IMR-90 (cell line): ENCODE data around the gene RALGPS2. TPM values are rescaled to one million over a fixed set of nuclear protein-coding genes. Genes with fewer than 3 reads are reported as not detected.
A peak's percentile ranks its signal among the peaks of the same experiment; 100 is the strongest.

Source experiments
- ATAC-seq: fragments of 200-7000 bp; cut with Tn5 transposase; 2 replicates; pipeline ENCODE4 v1.9.1; 2020; ENCODE audit warnings: low read depth, mild to moderate bottlenecking, moderate library complexity
- BruUV-seq: library from RNA; stranded (reverse); fragments of 400-500 nt; replicated peaks from 2 replicates; lab custom pipeline; 2021; lab: Mats Ljungman, UMichigan
- CTCF ChIA-PET: fragments of 300-600 bp; formaldehyde crosslinking; extraction: SDS; loops from one replicate; lab custom pipeline; 2021; ENCODE audit warnings: antibody characterized with exemption; lab: Yijun Ruan, JAX
- POLR2A ChIA-PET: fragments of 300-600 bp; sonication (Branson Sonifier 250); formaldehyde crosslinking; loops from one replicate; lab custom pipeline; 2022; ENCODE audit warnings: antibody characterized with exemption; ENCODE audit not compliant: unreplicated experiment; lab: Charles Lee
- DNase-seq: peaks from one replicate; pipeline ENCODE4 v3.0.0; 2013
- H2AFZ ChIP-seq: replicated peaks from 2 replicates; pipeline ENCODE3; 2013; ENCODE audit warnings: low read length, mild to moderate bottlenecking; ENCODE audit not compliant: poor library complexity
- H2AK5ac ChIP-seq: 2 replicates; pipeline ENCODE4 v1.6.1; 2013; ENCODE audit warnings: low read depth, low read length, inconsistent platforms
- H2AK9ac ChIP-seq: replicated peaks from 2 replicates; pipeline ENCODE3; 2013; ENCODE audit warnings: mild to moderate bottlenecking, low read depth, low read length, moderate library complexity; ENCODE audit not compliant: poor library complexity
- H2BK120ac ChIP-seq: 2 replicates; pipeline ENCODE4 v1.6.1; 2013; ENCODE audit warnings: low read depth, low read length, inconsistent platforms
- H2BK15ac ChIP-seq: 3 replicates; pipeline ENCODE4 v1.6.1; 2013; ENCODE audit warnings: low read depth, low read length, inconsistent platforms
- H2BK20ac ChIP-seq: 2 replicates; pipeline ENCODE4 v1.6.1; 2013; ENCODE audit warnings: low read depth, mild to moderate bottlenecking, inconsistent platforms, low read length, moderate library complexity
- H2BK5ac ChIP-seq: 2 replicates; pipeline ENCODE4 v1.6.1; 2013; ENCODE audit warnings: mild to moderate bottlenecking, low read depth, low read length, inconsistent platforms; ENCODE audit not compliant: poor library complexity, severe bottlenecking
- H3K14ac ChIP-seq: replicated peaks from 2 replicates; pipeline ENCODE4 v1.6.1; 2013; ENCODE audit warnings: low read depth, low read length, inconsistent platforms
- H3K18ac ChIP-seq: 2 replicates; pipeline ENCODE4 v1.6.1; 2013; ENCODE audit warnings: low read depth, low read length, control low read depth
- H3K23ac ChIP-seq: 2 replicates; pipeline ENCODE4 v1.6.1; 2013; ENCODE audit warnings: low read depth, low read length, inconsistent platforms
- H3K27ac ChIP-seq: 2 replicates; pipeline ENCODE4 v1.5.1; 2013; ENCODE audit warnings: mild to moderate bottlenecking, control low read depth, low read length; ENCODE audit not compliant: insufficient read depth
- H3K27me3 ChIP-seq: 2 replicates; pipeline ENCODE4 v1.6.1; 2013; ENCODE audit warnings: low read length; ENCODE audit not compliant: control insufficient read depth, insufficient read depth
- H3K36me3 ChIP-seq: 2 replicates; pipeline ENCODE4 v1.6.1; 2013; ENCODE audit warnings: low read length, mixed read lengths; ENCODE audit not compliant: control insufficient read depth, insufficient read depth
- H3K4ac ChIP-seq: 2 replicates; pipeline ENCODE4 v1.6.1; 2013; ENCODE audit warnings: low read depth, low read length, inconsistent platforms
- H3K4me1 ChIP-seq: 2 replicates; pipeline ENCODE4 v1.6.1; 2013; ENCODE audit warnings: low read length, mixed read lengths; ENCODE audit not compliant: control insufficient read depth, insufficient read depth
- H3K4me2 ChIP-seq: 2 replicates; pipeline ENCODE4 v1.6.1; 2013; ENCODE audit warnings: low read depth, mild to moderate bottlenecking, control low read depth, low read length, moderate library complexity
- H3K4me3 ChIP-seq: 2 replicates; pipeline ENCODE4 v1.5.1; 2013; ENCODE audit warnings: low read depth, mild to moderate bottlenecking, control low read depth, low read length, moderate library complexity; ENCODE audit not compliant: insufficient read depth
- H3K56ac ChIP-seq: 2 replicates; pipeline ENCODE4 v1.6.1; 2013; ENCODE audit warnings: low read length, inconsistent platforms; ENCODE audit not compliant: insufficient read depth; ENCODE audit errors: extremely low read depth
- H3K79me1 ChIP-seq, 2 experiments: 2 replicates each; pipeline ENCODE4 v1.6.1; 2013; ENCODE audit warnings: low read length in 2 of 2, inconsistent platforms in 1 of 2, low read depth in 1 of 2
- H3K9ac ChIP-seq: 2 replicates; pipeline ENCODE4 v1.6.1; 2013; ENCODE audit warnings: low read depth, low read length, control low read depth
- H3K9me1 ChIP-seq: 2 replicates; pipeline ENCODE4 v1.6.1; 2013; ENCODE audit warnings: low read length, inconsistent platforms; ENCODE audit not compliant: insufficient read depth
- H3K9me3 ChIP-seq: 2 replicates; pipeline ENCODE4 v1.6.1; 2013; ENCODE audit warnings: low read length; ENCODE audit not compliant: control insufficient read depth, insufficient read depth
- H4K20me1 ChIP-seq: 2 replicates; pipeline ENCODE4 v1.6.1; 2013; ENCODE audit warnings: low read length, inconsistent platforms; ENCODE audit not compliant: insufficient read depth
- H4K5ac ChIP-seq: 2 replicates; pipeline ENCODE4 v1.6.1; 2013; ENCODE audit warnings: mild to moderate bottlenecking, low read depth, low read length, control low read depth
- H4K8ac ChIP-seq, 2 experiments: 2 replicates each; pipeline ENCODE4 v1.6.1; 2013; ENCODE audit warnings: low read depth in 2 of 2, low read length in 2 of 2, control low read depth in 1 of 2, inconsistent platforms in 1 of 2
- H4K91ac ChIP-seq: 2 replicates; pipeline ENCODE4 v1.6.1; 2013; ENCODE audit warnings: low read depth, low read length, inconsistent platforms; ENCODE audit not compliant: insufficient read depth
- BHLHE40 ChIP-seq: fragments of 150-350 bp; IDR thresholded peaks from 2 replicates; pipeline ENCODE4 v1.6.1; 2016; ENCODE audit warnings: mild to moderate bottlenecking, low read depth, low read length
- CEBPB ChIP-seq: IDR thresholded peaks from 2 replicates; pipeline ENCODE4 v1.6.1; 2012; ENCODE audit warnings: low read depth, low read length, improper control_type of control experiment
- MAFK ChIP-seq: IDR thresholded peaks from 2 replicates; pipeline ENCODE4 v1.6.1; 2012; ENCODE audit warnings: low read depth, low read length, improper control_type of control experiment
- MAZ ChIP-seq: IDR thresholded peaks from 2 replicates; pipeline ENCODE4 v1.6.1; 2012; ENCODE audit warnings: low read depth, mild to moderate bottlenecking, low read length, improper control_type of control experiment, moderate library complexity, borderline replicate concordance
- NFE2L2 ChIP-seq: fragments of 150-350 bp; IDR thresholded peaks from 2 replicates; pipeline ENCODE4 v1.6.1; 2016; ENCODE audit warnings: low read depth, mild to moderate bottlenecking, low read length
- POLR2A ChIP-seq: IDR thresholded peaks from 2 replicates; pipeline ENCODE4 v1.6.1; 2012; ENCODE audit warnings: mild to moderate bottlenecking, low read depth, low read length
- RCOR1 ChIP-seq: IDR thresholded peaks from 2 replicates; pipeline ENCODE4 v1.6.1; 2012; ENCODE audit warnings: mild to moderate bottlenecking, low read length, improper control_type of control experiment; ENCODE audit not compliant: insufficient replicate concordance
- RFX5 ChIP-seq: IDR thresholded peaks from 2 replicates; pipeline ENCODE4 v1.8.0; 2012; ENCODE audit warnings: low read depth, mild to moderate bottlenecking, low read length, moderate library complexity
- WGBS, 2 experiments: methylation state at CpG; one replicate each; pipeline versions ENCODE4 v1.1.5 to v1.1.7; 2013; ENCODE audit warnings: missing lambda C conversion rate in 2 of 2; ENCODE audit not compliant: insufficient read length in 1 of 2; ENCODE audit errors: extremely low coverage in 2 of 2; 5-methylcytosine and 5-hydroxymethylcytosine counted together
- dilution Hi-C: fragments of 300-500 bp; cut with HindIII; formaldehyde crosslinking; loops from one replicate; pipeline ENCODE4 v1.14.3; 2018; ENCODE audit warnings: low sequenced_read_pairs; ENCODE audit not compliant: unreplicated experiment
- in situ Hi-C: fragments of 300-500 bp; cut with MboI; formaldehyde crosslinking; loops from 3 replicates; pipeline ENCODE4 v1.14.3; 2019; ENCODE audit warnings: low sequenced_read_pairs, inconsistent platforms, mixed read lengths
- intact Hi-C: fragments of 100-400 bp; cut with micrococcal nuclease; formaldehyde crosslinking; loops from 2 replicates; pipeline ENCODE4 v1.10.0; 2022
- polyA plus RNA-seq, 3 experiments: library from polyadenylated mRNA; depleted of rRNA; stranded (reverse); fragments of >200 nt; gene quantifications; 2 replicates each; pipeline ENCODE4 v1.2.3, GENCODE V29; 2012; ENCODE audit warnings: low replicate concordance in 1 of 3
- total RNA-seq: library from RNA; depleted of rRNA; stranded (reverse); fragments of >200 nt; gene quantifications from 2 replicates; pipeline ENCODE4 v1.2.3, GENCODE V29; 2012
- TF ChIP-seq, protein P1 (sequence below): conservative IDR thresholded peaks from 2 replicates; pipeline ENCODE4 v1.5.1; 2012; ENCODE audit warnings: mild to moderate bottlenecking, low read depth, low read length, improper control_type of control experiment
- TF ChIP-seq, protein P2 (sequence below): fragments of 150-350 bp; IDR thresholded peaks from 2 replicates; pipeline ENCODE4 v1.6.1; 2016; ENCODE audit warnings: low read depth, mild to moderate bottlenecking, low read length, moderate library complexity, borderline replicate concordance

The RALGPS2 gene
- total and polyA plus RNA-seq, 2 of the 4 experiments (the other 2 are of a cell fraction): 13.8 to 148 TPM

DNA sequence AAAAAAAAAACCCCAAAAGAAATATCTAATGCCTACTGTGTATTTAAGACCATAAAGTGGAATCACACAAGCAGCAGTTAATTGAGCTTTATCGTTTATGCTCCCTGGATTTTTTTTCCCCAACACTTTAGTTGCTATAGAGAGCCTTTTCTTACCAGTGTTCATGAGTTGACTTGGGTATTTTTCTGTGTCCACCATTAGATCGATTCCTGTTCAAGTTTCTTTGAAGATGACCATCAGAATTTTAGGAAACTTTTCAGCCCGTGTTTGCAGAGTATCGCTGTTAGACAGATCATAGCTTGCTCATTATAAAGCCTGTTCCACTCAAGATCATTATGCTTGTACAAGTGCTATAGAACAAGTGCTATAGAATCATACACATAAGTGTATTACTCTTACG, 1.5 kb downstream of the RALGPS2 start:
- BruUV-seq: TSS peak; percentile 43
- no CpG with 5 or more reads among the region's 5 CpGs for WGBS, 2 experiments
- TF ChIP-seq, protein P1, sequence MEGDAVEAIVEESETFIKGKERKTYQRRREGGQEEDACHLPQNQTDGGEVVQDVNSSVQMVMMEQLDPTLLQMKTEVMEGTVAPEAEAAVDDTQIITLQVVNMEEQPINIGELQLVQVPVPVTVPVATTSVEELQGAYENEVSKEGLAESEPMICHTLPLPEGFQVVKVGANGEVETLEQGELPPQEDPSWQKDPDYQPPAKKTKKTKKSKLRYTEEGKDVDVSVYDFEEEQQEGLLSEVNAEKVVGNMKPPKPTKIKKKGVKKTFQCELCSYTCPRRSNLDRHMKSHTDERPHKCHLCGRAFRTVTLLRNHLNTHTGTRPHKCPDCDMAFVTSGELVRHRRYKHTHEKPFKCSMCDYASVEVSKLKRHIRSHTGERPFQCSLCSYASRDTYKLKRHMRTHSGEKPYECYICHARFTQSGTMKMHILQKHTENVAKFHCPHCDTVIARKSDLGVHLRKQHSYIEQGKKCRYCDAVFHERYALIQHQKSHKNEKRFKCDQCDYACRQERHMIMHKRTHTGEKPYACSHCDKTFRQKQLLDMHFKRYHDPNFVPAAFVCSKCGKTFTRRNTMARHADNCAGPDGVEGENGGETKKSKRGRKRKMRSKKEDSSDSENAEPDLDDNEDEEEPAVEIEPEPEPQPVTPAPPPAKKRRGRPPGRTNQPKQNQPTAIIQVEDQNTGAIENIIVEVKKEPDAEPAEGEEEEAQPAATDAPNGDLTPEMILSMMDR: no peak
- no peak for TF ChIP-seq BHLHE40
- TF ChIP-seq MAFK: no peak
- no peak for TF ChIP-seq MAZ
- TF ChIP-seq, protein P2, sequence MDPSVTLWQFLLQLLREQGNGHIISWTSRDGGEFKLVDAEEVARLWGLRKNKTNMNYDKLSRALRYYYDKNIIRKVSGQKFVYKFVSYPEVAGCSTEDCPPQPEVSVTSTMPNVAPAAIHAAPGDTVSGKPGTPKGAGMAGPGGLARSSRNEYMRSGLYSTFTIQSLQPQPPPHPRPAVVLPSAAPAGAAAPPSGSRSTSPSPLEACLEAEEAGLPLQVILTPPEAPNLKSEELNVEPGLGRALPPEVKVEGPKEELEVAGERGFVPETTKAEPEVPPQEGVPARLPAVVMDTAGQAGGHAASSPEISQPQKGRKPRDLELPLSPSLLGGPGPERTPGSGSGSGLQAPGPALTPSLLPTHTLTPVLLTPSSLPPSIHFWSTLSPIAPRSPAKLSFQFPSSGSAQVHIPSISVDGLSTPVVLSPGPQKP: no peak
- no peak for TF ChIP-seq POLR2A
- no peak for TF ChIP-seq CEBPB
- TF ChIP-seq NFE2L2: no peak
- TF ChIP-seq RFX5: no peak
- no peak for TF ChIP-seq RCOR1
- Histone ChIP-seq H4K8ac (0 out of 4 replicates have a peak overlapping the region, but pooled peaks of 1 of the 2 experiments have one; percentile 18), H2AK9ac (no peak overlapping the region), H3K36me3 (peaks cover 8% of the 10 kb centered on the region), H3K56ac (peak overlapping the region; percentile 70; the same call in 1 of the 2 replicates), H3K4me2 (peak overlapping the region; percentile 84), H3K4me1 (no peaks in the 10 kb centered on the region; the same call in 1 of the 2 replicates), H3K18ac (no peak overlapping the region), H3K4ac (peak overlapping the region; percentile 1; the same call in 1 of the 2 replicates), H3K14ac (peak overlapping the region; percentile 14; the same call in 1 of the 2 replicates), H2BK120ac (peak overlapping the region; percentile 26; the same call in 1 of the 2 replicates), H2AFZ (no peak overlapping the region), H4K91ac (no peak overlapping the region), H3K9me1 (peaks cover 7% of the 10 kb centered on the region; the same call in 1 of the 2 replicates), H4K5ac (no peak overlapping the region), H2BK15ac (no peak overlapping the region), H3K79me1 (peaks cover 10 to 36% of the 10 kb centered on the region in 2 experiments), H2BK5ac (peak overlapping the region; percentile 61), H2AK5ac (no peak overlapping the region), H3K27me3 (no peaks in the 10 kb centered on the region), H4K20me1 (peaks cover 13% of the 10 kb centered on the region; the same call in 1 of the 2 replicates), H3K23ac (peak overlapping the region; percentile 46; the same call in 1 of the 2 replicates), H2BK20ac (no peak overlapping the region), H3K4me3 (peak overlapping the region; percentile 91), H3K9me3 (no peaks in the 10 kb centered on the region), H3K9ac (peak overlapping the region; percentile 51), H3K27ac (peak overlapping the region; percentile 76; the same call in 1 of the 2 replicates)
- in situ Hi-C loops (no loop called here), intact Hi-C loops (loop anchor here (1.0 to 5.0 kb wide), 4 partner anchors 99 to 276 kb away; no protein-coding TSS in a partner anchor), dilution Hi-C loops (no loop called here)
- DNase-seq (no peak), ATAC-seq (no peak)
- POLR2A ChIA-PET: interaction anchor here (1.0 kb wide), 1 partner anchor 184 kb away, joined by 3 read pairs; no protein-coding TSS in a partner anchor
- CTCF ChIA-PET: interaction anchor here (1.1 to 1.4 kb wide), 2 partner anchors 12 to 183 kb away, joined by 3 to 4 read pairs; no protein-coding TSS in a partner anchor
